SU-DHL-6 (cell line): ENCODE data around the gene OR13C5.

ENCODE experiments used
- CTCF ChIP-seq: fragments of 200-600 bp; sonication (generic); IDR thresholded peaks from one replicate; pipeline ENCODE4 v1.5.1; 2017; ENCODE audit warnings: antibody characterized with exemption, mild to moderate bottlenecking, low read length, moderate library complexity; ENCODE audit not compliant: insufficient read depth, poor library complexity, severe bottlenecking
- EZH2phosphoT487 ChIP-seq: fragments of 200-600 bp; sonication (generic), shearing (Covaris generic); conservative IDR thresholded peaks from 2 replicates; pipeline ENCODE4 v1.6.1; 2018; ENCODE audit warnings: mild to moderate bottlenecking, antibody characterized with exemption, low read length, moderate library complexity, mixed read lengths

- TF ChIP-seq CTCF = no peak
- no peak for TF ChIP-seq EZH2phosphoT487
These were observed 42.2 kb downstream of the OR13C5 start for GRCh38 chr9:104556830-104557634.
